Activated effector memory CD4-positive, alpha-beta T cell treated with anti-CD3 and anti-CD28 coated beads, Interleukin-2, amount 50 U/mL, for 16 hours (primary cell): ENCODE data around the gene LRRC37A2.
"Not testable (repeated sequence)": the region's sequence is repeated elsewhere in the genome, so short reads cannot be mapped to it uniquely, and the experiment has no call there.

ENCODE experiments used
- DNase-seq: peaks from one replicate; pipeline ENCODE4 v3.0.0-alpha.2; 2020

Gene LRRC37A2

GRCh38 chr17:46598344-46598931, 86.2 kb downstream of the LRRC37A2 start:
- not testable (repeated sequence) for DNase-seq

DNA sequence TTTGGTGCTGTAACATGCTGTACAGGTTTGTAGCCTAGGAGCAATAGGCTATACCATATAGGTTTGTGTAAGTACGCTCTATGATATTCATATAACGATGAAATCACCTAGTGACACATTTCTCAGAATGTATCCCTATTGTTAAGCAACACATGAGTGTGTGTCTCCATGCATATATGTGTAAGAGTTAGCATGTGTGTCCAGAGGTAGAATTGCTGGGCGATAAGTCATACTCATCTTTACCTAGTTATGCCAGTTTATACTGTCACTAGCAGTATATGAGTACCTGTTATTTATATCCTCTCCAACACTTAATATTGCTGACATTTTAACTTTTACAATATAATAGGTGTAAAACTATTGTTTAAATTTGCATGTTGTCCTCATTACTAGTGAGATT, 88.5 kb downstream of the LRRC37A2 start:
- DNase-seq = not testable (repeated sequence)

DNA sequence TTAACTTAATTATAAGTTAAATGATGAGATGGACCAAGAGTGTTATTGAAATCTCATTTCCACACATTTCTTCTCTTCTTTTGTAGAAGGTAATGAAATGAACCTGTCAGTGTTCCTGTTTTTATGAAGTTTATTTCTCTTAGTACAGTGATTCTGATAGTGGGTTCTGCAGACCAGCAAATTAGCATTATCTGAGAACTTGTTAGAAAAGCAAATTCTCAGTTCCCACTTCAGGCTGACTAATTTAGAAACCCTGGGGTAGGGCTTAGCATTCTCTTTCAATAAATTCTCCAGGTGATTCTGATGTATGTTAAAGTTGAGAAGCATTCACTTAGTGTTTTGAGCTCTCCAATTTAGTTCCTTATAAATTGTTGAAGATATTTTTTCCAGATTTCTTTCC, 90.9 kb downstream of the LRRC37A2 start:
- not testable (repeated sequence) for DNase-seq
